LNCaP clone FGC (cell line): Measurements from ENCODE around the gene AKAP13.
A peak's percentile ranks its signal among the peaks of the same experiment; 100 is the strongest.

Experiments used
- DNase-seq: peaks from one replicate; pipeline ENCODE4 v3.0.0-alpha.2; 2011; ENCODE audit warnings: low read depth
- H3K4me3 ChIP-seq: 2 replicates; pipeline ENCODE4 v1.5.1; 2011; ENCODE audit warnings: mild to moderate bottlenecking, low read depth, low read length, control low read depth
- TF ChIP-seq, protein P1 (sequence below): IDR thresholded peaks from 2 replicates; pipeline ENCODE4 v1.5.1; 2012; ENCODE audit warnings: mild to moderate bottlenecking; ENCODE audit not compliant: control insufficient read depth, insufficient read depth; ENCODE audit errors: extremely low read depth

AKAP13 gene

DNA sequence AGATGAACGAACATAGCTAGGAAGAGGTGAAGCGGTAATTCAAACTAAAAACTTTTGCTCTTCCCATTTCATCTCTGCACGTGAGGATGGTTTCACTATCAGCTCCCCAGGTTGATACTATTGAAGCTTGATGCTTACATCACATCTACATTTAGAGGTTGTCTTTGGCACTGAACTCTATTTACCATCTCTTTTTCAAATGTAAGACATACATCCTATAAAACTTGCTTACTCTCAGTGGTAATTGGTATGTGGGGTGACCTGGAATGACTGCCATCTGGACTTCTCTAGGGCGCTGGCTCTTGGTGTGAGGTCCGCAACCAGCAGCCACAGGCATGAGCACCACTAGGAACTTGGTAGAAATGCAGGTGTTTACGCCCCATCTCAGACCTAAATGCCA lies 118.1 kb downstream of the AKAP13 start:
- peak; percentile 92 for DNase-seq
- TF ChIP-seq, protein P1, sequence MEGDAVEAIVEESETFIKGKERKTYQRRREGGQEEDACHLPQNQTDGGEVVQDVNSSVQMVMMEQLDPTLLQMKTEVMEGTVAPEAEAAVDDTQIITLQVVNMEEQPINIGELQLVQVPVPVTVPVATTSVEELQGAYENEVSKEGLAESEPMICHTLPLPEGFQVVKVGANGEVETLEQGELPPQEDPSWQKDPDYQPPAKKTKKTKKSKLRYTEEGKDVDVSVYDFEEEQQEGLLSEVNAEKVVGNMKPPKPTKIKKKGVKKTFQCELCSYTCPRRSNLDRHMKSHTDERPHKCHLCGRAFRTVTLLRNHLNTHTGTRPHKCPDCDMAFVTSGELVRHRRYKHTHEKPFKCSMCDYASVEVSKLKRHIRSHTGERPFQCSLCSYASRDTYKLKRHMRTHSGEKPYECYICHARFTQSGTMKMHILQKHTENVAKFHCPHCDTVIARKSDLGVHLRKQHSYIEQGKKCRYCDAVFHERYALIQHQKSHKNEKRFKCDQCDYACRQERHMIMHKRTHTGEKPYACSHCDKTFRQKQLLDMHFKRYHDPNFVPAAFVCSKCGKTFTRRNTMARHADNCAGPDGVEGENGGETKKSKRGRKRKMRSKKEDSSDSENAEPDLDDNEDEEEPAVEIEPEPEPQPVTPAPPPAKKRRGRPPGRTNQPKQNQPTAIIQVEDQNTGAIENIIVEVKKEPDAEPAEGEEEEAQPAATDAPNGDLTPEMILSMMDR = no peak
- H3K4me3 ChIP-seq = no peak overlapping the region

DNA sequence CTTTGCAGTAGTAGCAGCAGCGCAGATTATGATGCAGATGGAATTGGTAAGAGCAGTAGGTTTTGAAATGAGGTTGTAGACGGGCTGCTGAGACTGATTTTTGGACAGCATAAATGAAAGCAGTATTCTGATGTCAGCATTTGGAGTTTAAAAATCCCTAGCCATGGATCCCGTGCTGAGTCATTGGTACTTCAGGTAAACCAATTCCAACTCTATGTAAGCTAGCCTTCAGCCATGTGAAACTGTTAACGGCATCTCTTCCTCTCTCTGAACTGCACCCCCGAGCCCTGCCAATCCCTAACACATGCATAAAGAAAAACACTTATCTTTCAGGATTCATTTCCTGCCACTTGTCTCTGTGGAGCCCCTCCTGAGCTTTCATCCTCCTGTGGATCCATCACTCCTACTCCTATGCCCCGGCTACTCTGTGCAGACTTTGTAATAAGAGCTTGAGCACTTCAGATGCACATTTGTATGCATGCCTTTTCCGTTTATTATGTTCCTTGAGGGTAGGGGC lies 119.0 kb downstream of the AKAP13 start:
- TF ChIP-seq, protein P1 = no peak
- no peak overlapping the region for H3K4me3 ChIP-seq
- no peak for DNase-seq

DNA sequence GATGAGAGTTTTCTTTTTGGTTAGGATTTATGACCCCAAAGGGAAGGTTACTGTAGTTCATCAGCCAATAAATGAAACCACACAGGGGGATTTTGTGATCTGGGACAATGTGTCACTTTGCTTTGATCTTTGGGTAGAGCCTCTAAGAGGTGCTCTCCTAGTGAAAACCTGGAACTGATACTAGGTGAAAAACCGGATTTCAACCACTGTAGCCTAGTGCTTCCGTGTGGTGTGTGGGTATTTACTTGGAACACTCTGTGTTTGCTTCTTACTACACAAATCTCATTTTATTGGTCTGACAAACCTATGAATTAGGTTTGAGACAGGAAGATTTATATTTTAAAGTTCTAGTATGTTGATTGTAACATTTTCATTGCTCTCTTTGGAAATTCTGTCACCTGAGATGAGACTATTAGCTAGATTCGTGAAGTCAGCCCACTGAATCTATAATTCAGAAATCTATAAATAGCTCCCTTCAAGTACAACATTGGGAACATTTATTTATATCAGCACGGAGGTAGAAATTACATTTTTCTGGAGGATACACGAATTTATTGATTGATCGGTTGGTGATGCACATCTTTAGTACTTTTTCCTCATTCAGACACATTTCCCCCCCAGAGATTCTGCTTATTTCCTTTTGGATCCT lies 119.8 kb downstream of the AKAP13 start:
- peak overlapping the region; percentile 27 for H3K4me3 ChIP-seq
- peak; percentile 89 for DNase-seq
- TF ChIP-seq, protein P1 = no peak

DNA sequence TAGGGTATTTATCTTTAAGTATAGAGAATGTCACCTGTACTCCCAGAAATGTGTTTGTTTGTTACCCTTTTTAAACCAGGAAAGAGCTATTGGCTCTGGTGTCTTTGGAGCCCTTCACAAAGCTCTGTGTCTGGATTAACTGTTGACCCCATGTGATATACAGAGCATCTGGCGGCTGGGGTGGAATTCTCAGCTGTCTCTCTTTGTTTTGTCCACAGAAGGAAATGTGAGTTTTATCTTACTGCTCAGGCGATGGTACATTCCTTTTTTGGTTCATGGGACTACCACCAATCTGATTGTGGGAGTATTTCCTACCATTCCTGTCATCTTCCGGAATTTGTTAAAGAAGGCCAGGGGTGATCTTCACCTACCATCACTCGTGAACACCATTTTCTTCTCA lies 120.3 kb downstream of the AKAP13 start:
- no peak for DNase-seq
- peak overlapping the region; percentile 27 for H3K4me3 ChIP-seq
- TF ChIP-seq, protein P1 = no peak

- TF ChIP-seq, protein P1 = no peak
- DNase-seq = no peak
- H3K4me3 ChIP-seq = no peak overlapping the region
These were observed 121.2 kb downstream of the AKAP13 start for GRCh38 chr15:85501574-85501973.

DNA sequence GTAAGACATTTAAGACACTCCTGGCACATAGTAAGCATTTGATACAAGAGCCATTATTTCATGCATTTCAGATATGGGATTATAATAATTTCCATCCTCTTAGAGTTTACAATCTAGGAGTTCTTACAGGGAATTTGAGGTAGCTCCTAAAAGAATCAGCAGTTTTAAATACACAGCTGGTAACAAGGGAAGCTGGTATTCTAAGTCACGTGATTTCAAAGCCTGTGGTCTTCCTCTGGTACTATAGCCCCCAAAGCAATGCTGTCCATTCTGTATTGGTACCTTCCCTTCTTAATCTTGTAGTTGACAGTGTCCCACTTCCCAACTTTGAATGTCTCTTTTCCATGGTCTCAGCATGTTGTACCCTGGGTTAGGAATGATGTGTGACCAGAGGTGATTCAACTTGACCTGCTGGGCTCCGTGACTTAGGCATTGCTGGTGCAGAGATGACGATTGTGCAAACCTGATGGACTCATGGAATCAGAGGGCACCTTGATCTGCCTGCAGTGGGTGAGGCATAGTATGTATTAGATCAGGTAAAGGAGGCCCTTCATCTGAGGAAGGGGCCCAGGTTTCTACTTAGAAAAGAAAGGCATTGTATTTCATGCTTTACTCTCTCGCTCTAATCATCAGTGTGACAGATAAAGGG lies 122.9 kb downstream of the AKAP13 start:
- TF ChIP-seq, protein P1 = no peak
- H3K4me3 ChIP-seq = no peak overlapping the region
- DNase-seq = no peak
